Activated CD4-positive, alpha-beta T cell treated with anti-CD3 and anti-CD28 coated beads, Interleukin-2, amount 50 U/mL, for 4 hours (primary cell): ENCODE data around the gene EZH1.
"Not testable (repeated sequence)": the region's sequence is repeated elsewhere in the genome, so short reads cannot be mapped to it uniquely, and the experiment has no call there.

ENCODE experiments used
- DNase-seq, 2 experiments: peaks; one replicate each; pipeline ENCODE4 v3.0.0-alpha.2; 2020

EZH1 gene

DNA sequence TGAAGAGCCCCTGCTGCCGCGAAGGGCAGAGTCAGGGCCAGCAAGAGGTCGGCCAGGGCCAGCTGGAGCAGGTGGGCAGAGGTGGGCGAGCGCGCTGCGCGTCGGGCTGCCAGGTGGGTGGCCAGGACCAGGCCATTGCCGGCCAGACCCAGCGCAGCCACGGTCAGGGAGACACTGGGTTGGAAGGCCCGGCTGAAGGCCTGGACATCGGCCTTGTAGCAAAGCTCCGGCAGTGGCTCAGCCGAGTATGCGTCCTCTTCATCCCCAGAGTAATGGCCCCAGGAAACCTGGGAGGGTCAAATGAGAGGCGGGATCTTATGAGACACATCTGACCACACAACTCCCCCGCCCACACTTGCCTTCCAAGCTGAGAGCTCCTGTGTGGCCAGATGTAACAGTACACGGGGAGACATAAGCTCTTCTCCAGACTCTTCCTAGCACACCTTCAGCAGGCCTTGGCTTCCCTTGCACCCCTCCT, 64.5 kb downstream of the EZH1 start:
- DNase-seq, result no peak

GRCh38 chr17:42679492-42680330, 65.1 kb downstream of the EZH1 start:
- DNase-seq, result peak; percentile 58 to 65

GRCh38 chr17:42678951-42679491, 65.8 kb downstream of the EZH1 start:
- no peak for DNase-seq

DNA sequence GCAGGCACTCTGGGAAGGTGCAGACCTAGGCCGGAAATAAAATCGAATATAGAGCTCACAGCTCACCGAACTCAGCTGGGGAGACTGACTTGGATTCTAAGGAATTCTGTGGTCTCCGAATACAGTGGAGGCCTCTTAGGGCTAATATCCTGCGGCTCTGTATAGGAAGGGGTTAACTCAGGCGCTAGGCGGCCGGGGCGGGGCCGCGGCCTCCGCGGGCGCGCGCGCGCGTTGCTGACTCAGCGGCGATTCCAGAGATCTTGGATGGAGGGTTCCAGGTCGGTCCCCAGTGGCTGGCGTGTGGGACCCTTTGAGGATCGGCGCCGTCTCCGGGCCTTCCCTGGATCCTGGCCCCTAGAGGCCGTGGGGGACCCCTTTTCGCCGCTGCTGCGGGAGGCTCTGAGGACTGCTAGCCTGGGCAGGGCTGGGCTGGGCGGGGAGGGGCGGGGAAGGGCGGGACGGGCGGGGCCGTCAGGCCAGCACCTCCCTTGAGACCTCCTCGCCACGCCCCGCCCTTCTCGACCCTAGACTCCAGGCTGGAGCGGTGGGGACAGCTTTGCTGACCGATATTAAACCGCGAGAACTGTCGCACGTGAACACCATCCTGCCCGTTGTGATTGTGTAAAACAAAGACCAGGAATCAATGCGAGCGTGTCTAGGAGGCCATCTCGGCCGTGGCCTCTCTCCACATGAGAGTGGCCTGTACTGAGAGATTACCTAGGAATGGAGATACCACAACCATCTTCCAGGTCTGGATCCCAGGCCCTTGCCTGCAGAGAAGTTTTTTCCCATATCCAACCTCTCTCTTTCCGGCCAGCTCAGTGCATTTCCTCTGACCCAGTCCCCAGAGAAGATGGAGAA, 66.7 kb downstream of the EZH1 start:
- DNase-seq, result peak; percentile 63 to 65

DNA sequence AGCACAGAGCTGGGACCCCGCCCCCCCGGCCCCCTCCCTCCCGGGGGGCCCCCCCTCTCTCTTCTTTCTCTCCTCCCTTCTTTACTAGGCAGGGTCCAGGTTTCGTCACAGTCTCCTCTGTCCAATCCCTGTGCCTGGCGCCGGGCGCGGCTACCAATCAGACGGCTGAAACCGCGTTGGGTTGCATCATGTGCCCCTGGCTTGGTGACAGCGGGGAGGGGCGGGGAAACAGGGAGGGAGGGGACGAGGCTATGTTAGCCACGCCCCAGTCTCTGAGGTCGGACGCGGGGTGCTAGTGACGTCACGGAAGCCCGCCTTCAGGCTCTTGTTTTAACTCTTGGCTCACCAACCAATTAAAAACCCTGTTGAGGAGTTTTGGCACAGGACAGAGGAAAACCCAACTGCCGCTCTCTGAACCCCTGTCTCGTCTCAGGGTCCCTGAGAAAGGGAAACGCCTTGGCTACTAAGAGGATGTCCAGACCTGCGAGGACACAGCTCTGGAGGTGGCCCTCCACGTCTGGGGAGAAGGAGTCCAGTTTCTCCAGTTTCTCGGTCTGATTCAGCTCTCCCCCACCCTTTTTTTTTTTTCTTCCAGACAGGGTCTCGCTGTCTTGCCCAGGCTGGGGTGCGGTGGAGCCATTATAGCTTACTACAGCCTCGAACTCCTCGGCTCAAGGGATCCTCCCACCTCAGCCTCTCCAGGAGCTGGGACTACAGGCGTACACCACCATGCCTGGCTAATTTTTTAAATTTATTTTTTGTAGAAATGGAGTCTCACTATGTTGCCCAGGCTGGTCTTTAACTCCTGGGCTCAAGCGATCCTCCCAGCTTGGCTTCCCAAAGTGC, 67.6 kb downstream of the EZH1 start:
- DNase-seq, result peak; percentile 99

DNA sequence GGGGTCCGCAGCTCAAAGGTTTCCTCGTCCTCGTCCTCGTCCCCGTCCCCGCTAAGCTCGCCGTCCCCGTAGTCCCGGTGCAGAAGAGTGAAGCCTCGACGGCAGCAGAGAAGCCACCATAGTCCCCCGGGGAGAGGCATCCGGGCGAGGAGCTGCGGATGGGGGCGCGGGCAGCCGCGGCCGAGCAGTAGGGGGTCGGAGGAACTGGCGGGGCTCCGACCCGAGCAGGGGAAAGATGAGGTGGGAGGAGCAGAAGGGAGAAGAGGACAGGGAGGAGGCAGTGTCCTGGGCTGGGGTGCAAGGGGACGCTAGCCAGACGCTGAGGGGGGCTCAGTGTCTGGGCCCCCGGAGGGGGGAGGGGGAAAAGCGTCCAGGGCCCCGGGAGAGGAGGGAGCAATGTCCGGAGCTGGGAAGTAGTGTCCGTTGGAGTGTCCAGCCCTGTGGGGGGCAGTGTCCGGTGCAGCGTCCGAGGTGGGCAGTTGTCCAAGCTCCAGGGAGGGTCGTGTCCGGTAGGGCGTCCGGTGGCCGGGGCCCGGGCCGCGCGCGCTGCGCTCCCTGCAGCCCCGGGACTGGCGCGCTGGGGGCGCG, 68.3 kb downstream of the EZH1 start, which contains the start of gene PLEKHH3:
TSS of gene PLEKHH3 (minus strand) at position 571 of the 588 bp plus-strand sequence. CDS start at position 140, 431 bp downstream.
- no peak for DNase-seq

DNA sequence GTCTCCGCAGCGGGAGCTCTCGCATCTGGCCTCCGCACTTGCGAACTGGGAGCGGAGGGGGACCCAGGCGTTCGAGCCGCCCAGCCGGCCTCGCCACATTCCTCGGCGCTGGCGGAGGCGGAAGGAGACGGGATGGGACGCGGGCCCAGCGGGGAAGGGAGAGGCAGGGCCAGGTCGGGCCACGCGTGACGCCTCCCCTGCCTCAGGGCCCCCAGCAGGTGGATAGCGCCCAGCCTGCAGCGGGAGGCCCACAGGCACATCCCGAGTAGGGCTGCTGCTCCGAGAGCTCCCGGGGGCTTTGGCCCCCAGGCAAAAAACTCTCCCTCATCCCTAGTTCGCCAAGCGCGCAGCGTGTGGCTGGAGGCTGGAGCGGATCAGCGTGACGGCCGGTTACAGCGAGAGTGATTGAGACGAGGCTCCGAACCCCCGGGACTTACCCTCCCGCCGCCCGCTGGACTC, 68.8 kb downstream of the EZH1 start:
- DNase-seq, result no peak

DNA sequence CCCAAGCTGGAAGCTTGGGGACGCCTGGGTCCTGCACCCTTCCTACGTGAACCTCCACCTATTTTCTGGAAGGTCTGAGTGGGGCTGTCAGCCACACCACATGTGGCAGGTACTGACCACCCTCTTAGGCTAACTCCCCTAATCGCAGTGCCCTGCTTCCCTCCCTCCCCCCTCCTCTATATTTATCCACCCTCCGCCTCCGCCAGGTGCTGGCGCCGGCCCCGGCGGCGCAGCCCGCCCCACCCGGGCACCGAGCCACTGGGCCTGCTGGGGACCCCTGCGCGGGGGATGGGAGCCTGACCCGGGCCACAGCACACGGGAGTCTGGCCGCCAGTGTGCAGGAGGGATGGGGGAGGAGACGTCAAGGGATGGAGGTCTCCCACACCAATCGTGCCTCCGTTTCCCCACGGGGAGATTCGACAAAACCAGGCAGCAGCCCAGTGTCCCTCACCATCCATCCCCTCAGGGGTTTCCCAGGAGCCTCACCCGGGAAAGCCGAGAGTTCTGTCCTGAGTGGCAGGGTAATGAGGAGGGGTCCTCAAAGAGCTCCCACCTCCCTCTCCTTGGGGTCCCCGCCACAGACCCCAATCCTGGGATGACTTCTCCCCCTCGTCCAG, 69.4 kb downstream of the EZH1 start:
- DNase-seq, result no peak

DNA sequence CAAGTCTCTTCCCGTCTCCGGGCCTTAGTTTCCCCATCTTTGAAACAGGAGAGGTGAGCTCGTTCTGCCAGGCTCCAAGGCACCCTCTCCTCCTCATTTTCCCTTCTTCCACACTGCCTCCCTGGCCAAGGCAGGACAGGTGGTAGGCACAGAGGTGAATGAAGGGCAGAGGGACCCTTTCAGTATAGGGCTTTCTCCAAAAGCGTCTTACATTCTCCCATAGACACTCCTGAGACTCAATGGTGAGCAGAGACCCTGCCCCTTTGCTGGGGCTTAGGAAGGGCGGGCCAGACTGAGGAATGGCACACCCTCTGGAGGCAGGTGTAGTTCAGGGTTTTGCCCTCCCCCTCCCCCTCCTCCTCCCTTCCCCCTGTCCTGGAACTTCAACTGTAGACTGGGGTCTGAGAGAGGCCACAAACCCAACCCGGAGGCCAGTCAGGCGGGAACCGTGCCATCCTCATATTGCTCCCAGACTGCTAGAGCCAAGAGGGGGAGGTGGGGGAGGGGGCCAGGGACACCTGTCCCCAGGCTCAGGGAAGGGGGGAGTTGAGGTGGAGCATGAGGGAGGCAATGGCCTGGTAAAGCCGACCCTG, 70.0 kb downstream of the EZH1 start:
- DNase-seq, result no peak

GRCh38 chr17:42673885-42674754, 70.7 kb downstream of the EZH1 start:
- no peak for DNase-seq

- DNase-seq, result no peak
Measured at GRCh38 chr17:42673266-42673884, 71.5 kb downstream of the EZH1 start.

DNA sequence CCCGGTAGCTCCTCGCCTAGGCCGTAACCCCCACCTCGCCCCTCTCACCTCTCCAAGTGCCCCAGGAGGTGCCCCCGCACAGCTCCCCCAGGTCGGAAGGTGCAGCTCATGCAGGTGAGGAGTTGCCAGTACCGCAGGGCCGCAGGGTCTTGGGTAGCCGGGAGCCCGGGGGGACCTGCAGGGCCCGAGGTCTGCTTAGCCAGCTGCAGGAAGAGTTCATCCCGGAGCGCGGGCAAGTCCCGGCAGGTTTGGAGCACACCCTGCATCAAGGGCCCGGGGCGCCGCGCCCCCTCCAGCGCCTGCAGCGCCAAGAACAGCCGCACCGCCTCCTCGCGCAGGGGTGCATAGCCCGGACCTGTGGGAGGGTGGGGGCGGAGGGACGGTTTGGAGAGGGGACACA, 72.8 kb downstream of the EZH1 start:
- no peak for DNase-seq

DNA sequence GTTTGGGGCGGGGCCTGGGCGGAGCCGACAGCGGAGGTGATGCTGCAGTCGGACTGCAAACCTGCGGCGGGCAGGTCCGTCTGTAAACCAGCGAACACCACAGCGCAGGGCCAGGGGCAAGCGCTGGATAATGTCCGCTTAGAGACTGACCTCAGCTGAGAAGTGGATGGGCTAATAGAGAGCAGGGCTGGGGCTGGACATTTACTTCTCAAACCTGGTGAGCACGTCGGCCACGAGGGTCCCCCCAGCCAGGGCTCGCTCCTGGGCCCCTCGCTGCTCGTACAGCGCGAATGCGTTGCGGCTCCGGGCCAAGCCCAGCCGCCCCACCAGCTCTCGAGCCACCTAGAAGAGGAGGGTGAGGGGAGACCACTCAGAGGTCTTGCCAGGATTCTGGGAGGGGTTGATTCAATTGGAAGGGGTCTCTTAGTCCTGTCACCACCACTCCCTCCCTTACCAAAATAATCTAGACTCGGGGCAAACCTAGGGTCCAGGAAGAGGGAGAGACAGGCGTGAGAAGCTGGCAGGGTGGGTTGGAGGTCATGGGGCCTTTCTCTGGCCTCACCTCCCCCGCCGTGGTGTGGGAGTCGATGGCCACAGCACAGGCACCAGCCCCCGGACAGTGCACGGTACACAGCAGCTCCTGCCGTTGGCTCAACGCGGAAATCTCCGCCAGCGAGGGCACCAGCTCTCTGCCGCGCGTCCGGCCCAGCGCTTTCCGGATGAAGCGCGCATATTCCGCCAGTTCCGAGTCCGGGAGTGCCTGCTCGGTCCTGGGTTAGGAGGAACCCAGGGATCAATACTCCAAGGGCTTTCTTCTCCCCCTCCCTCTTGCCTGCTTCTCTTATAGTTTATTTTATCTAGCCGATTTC, 73.8 kb downstream of the EZH1 start:
- DNase-seq, result no peak

DNA sequence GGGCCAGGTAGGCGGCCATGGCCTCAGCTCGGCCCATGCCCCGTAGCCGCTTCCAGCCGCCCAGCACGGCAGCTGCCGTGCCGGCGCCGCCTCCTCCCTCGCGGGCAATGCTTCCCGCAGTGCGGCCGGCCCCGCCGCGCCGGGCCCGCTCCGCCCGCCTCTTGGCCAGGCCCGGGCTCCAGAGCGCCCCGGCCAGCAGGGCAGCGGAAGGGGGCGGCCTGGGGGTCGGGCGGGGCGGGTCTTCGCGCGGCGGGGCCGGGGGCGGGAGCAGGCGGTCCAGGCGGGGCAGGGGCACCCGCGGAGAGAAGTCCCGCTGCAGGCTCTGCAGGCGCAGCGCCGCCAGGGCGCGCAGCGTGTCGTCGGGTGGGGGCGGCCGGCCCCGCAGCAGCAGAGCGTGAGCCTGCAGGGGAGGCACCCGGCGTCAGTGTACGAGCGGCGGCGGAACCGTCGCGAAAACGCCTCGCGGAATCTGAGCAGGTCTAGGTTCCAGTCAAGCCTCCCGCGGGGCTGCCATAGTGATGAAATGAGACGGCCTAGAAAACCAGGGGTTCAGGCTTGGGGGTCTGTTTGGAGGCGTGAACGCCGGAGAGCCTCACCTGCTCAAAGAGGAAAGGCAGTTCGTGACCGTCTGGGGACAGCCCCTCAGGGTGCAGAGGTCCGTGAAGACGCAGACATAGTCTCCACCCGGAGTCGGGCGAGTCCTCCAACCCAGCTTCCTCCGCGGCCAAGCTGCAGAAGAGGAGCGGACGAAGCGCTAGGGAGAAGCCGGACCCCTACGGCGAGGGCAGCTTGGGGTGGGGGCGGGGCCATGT, 74.7 kb downstream of the EZH1 start:
- peak in 1 of 2 experiments; percentile 36 for DNase-seq

- no peak for DNase-seq
Measured at GRCh38 chr17:42669705-42669976, 75.2 kb downstream of the EZH1 start.

GRCh38 chr17:42667088-42667951, 77.5 kb downstream of the EZH1 start:
- no peak for DNase-seq

- not testable (repeated sequence) for DNase-seq
Measured at GRCh38 chr17:42666126-42666525, 78.7 kb downstream of the EZH1 start.
